ENCODE results near the gene SIRT7.

Gene SIRT7

GRCh38 chr17:81934850-81935708 lies 17.1 kb upstream of the SIRT7 start:
- H3K36me3 ChIP-seq (replicated peaks; ENCODE audit: low read depth, low read length) = no peaks in the 10 kb centered on the region
- H3K9me3 ChIP-seq (ENCODE audit: insufficient read depth, low read length) = no peaks in the 10 kb centered on the region
- no peak overlapping the region for H3K9ac ChIP-seq (ENCODE audit: low read length)
- H2AFZ ChIP-seq (ENCODE audit: low read depth, low read length) = no peak overlapping the region
- no peak overlapping the region for H3K4me2 ChIP-seq (ENCODE audit: low read length)
- no peaks in the 10 kb centered on the region for H3K4me1 ChIP-seq (ENCODE audit: low read length)
- TF ChIP-seq CTCF (IDR thresholded peaks at IDR 0.05; ENCODE audit: low read depth, low read length) (no peak), EZH2phosphoT487 (IDR thresholded peaks at IDR 0.05; ENCODE audit: low read depth) (no peak)
- no peaks in the 10 kb centered on the region for H4K20me1 ChIP-seq (ENCODE audit: insufficient read depth, low read length)
- H3K27ac ChIP-seq (ENCODE audit: low read length) = no peak overlapping the region
- no peak overlapping the region for H3K4me3 ChIP-seq (ENCODE audit: low read length)
- H3K79me2 ChIP-seq (ENCODE audit: low read length) = peaks cover 6% of the 10 kb centered on the region; the same call in 1 of the 2 replicates
- no peaks in the 10 kb centered on the region for H3K27me3 ChIP-seq (ENCODE audit: low read depth, low read length)

GRCh38 chr17:81934098-81934757 lies 16.3 kb upstream of the SIRT7 start:
- Histone ChIP-seq H3K36me3 (replicated peaks; ENCODE audit: low read depth, low read length) (no peaks in the 10 kb centered on the region), H2AFZ (ENCODE audit: low read depth, low read length) (no peak overlapping the region), H3K79me2 (ENCODE audit: low read length) (peaks cover 7% of the 10 kb centered on the region; the same call in 1 of the 2 replicates), H3K9me3 (ENCODE audit: insufficient read depth, low read length) (no peaks in the 10 kb centered on the region), H3K4me3 (ENCODE audit: low read length) (no peak overlapping the region), H3K9ac (ENCODE audit: low read length) (no peak overlapping the region), H4K20me1 (ENCODE audit: insufficient read depth, low read length) (no peaks in the 10 kb centered on the region), H3K4me2 (ENCODE audit: low read length) (no peak overlapping the region), H3K27me3 (ENCODE audit: low read depth, low read length) (no peaks in the 10 kb centered on the region), H3K27ac (ENCODE audit: low read length) (no peak overlapping the region), H3K4me1 (ENCODE audit: low read length) (no peaks in the 10 kb centered on the region)
- no peak for TF ChIP-seq EZH2phosphoT487 (IDR thresholded peaks at IDR 0.05; ENCODE audit: low read depth)
- TF ChIP-seq CTCF (IDR thresholded peaks at IDR 0.05; ENCODE audit: low read depth, low read length) = no peak

- TF ChIP-seq CTCF (IDR thresholded peaks at IDR 0.05; ENCODE audit: low read depth, low read length) (no peak), EZH2phosphoT487 (IDR thresholded peaks at IDR 0.05; ENCODE audit: low read depth) (no peak)
- Histone ChIP-seq H4K20me1 (ENCODE audit: insufficient read depth, low read length) (no peaks in the 10 kb centered on the region), H3K4me3 (ENCODE audit: low read length) (no peak overlapping the region), H2AFZ (ENCODE audit: low read depth, low read length) (no peak overlapping the region), H3K4me1 (ENCODE audit: low read length) (peaks cover 7% of the 10 kb centered on the region; the same call in 1 of the 2 replicates), H3K9me3 (ENCODE audit: insufficient read depth, low read length) (no peaks in the 10 kb centered on the region), H3K9ac (ENCODE audit: low read length) (no peak overlapping the region), H3K36me3 (replicated peaks; ENCODE audit: low read depth, low read length) (no peaks in the 10 kb centered on the region), H3K4me2 (ENCODE audit: low read length) (no peak overlapping the region), H3K79me2 (ENCODE audit: low read length) (peaks cover 16% of the 10 kb centered on the region; the same call in 1 of the 2 replicates), H3K27me3 (ENCODE audit: low read depth, low read length) (no peaks in the 10 kb centered on the region), H3K27ac (ENCODE audit: low read length) (no peak overlapping the region)
Measured at GRCh38 chr17:81933178-81933699, 15.3 kb upstream of the SIRT7 start.

Data from OCI-LY3 (cell line).